ENCODE results near the gene ARL17B.
"Not testable (repeated sequence)": the region's sequence is repeated elsewhere in the genome, so short reads cannot be mapped to it uniquely, and the experiment has no call there.

Gene ARL17B

DNA sequence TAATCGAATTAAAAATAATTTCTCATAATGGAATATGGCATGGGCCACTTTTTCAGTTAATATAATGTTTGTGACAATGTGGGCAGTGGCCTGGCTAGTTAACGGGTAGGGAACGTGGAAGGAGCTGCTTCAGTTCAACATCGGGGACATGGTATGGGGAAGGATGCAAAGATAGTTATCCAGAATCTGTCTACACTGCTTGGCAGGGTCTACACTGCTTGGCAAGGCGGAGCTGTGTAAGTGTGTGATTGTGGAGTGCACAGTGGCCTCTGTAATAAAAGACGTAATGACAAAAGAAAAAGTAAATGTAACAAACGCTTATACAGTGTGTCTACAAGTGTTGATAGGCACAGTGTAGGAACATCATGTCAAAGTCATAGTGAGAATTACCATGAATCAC, 74.0 kb downstream of the ARL17B start:
- not testable (repeated sequence) for DNase-seq

- DNase-seq = peak; percentile 98
Measured at GRCh38 chr17:46286764-46287221, 74.8 kb downstream of the ARL17B start.

DNA sequence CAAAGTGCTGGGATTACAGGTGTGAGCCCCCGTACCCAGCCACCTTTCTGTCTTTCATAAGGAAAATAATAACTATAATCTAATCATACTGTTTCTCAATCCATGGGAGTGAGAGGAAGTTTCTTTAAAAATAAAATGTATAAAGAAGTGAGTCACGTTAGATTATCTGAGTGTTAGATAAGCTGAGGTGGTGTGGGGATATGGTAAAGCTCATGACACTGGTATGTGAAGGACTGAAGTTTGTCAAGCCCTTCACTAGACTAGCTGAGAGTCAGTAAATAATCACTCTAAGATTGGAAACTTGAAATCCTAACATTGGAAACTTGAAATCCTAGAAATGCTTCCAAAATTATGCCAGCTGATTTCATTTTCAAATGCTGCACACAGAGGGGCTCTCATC, 76.1 kb downstream of the ARL17B start:
- not testable (repeated sequence) for DNase-seq

DNA sequence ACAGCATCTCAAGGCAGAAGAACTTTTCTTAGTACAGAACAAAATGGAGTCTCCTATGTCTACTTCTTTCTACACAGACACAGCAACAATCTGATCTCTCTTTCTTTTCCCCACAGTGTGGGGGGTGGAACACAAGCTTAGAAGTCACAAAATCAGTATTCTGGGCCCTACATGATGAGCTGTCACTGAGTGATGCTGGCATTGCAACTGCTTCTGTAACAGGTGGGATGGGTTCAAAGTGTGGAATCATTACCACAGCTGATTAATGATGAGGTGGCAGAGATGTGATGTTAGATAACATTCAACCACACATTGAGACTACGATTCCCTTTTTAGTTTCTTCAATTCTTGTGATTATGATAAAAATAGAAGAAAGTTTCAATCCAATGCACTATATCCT, 77.1 kb downstream of the ARL17B start:
- DNase-seq = peak; percentile 53

GRCh38 chr17:46282635-46283034, 78.9 kb downstream of the ARL17B start:
- not testable (repeated sequence) for DNase-seq

DNA sequence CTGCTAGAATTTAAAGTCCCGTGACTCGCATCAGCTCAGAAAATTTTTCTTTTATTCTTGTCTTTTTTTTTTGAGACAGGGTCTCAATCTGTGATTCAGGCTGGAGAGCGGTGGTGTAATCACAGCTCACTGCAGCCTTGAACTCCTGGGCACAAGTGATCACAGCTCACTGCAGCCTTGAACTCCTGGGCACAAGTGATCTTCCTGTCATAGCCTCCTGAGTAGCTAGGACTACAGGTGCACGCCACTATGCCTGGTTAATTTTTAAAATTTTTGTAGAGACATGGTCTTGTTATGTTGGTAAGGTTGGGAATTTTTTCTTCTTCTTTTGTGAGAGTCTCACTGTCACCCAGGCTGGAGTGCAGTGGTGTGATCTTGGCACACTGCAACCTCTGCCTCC, 80.2 kb downstream of the ARL17B start:
- not testable (repeated sequence) for DNase-seq

- DNase-seq = not testable (repeated sequence)
Measured at GRCh38 chr17:46276728-46277479, 84.7 kb downstream of the ARL17B start.

DNA sequence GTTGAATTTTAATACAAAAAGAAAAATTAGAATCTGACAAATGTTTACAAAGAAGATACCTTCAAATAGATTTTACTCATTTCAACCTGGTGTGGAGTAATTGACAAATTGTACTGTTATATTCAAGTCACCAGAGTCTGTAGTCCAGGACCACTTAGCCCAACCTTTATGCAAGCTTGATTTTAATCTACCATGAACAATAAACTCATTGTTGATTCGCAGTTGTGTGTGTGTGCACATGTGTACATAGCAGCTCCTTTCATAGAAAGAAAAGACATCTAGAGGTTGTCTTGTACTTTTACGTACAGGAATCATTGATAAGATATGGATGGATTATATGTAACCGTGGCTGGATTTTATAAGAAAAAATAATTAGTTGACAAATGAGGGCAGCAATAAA, 87.3 kb downstream of the ARL17B start:
- no peak for DNase-seq

GRCh38 chr17:46273541-46274236, 87.9 kb downstream of the ARL17B start:
- no peak for DNase-seq

DNA sequence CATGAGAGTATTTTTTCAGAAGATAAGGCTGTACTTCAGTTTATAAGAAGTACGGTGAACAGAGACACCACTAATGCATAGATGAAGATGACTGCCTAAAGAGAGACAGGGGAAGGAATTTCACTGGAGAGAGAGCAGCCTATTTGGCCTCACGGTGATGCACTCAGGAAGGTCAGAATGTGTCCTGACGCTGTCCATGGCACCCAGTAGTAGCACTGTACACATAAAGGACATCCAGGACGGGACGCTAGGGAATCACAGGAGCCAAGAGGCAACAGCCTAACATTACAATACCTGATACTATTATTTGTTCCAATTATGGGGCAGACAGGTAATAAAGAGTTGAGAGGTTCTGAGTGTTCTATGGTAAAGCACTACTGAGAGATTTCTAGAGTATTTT, 91.5 kb downstream of the ARL17B start:
- no peak for DNase-seq

DNA sequence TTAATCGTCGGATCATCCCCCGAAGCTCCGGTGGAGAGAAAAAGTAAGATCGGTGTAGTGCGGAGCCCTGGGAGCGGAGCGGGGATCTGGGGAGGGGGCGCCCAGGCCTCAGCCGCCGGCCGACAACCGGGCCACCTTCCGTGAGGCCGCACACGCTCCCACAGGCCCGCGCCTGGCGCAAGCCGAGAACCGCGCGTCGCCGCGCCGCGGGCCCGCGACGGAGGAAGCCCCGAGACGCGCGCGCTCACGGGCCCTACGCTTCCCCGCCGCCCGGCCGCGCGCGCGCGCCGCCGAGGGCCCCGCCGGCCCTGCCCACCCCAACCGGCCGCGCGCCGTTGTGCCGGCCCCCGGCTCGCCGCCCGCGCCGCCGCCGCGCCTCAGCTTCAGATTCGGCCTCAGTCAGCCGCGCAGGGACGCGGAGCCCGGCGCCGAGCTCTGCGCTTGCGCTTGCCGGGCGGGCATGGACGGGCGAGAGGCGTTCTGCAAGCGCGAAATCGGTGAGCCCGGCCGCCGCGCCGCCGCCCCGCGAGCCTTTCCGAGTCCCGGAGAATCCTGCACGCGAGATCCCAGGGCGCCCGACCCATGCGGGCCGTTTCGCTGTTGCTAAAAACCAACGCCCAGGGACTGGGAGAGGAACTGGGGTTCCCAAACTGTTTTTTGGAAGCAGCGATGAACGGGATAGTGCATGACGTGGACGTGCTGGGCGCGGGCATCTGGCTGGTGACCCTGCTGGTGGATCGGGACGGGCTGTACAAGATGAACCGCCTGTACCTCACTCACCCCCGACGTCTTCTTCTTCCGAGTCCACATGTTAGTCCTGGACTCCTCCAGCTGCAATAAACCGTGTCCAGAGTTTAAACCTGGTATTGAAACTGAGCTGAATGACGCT, 94.7 kb downstream of the ARL17B start:
- DNase-seq = peak; percentile 86

GRCh38 chr17:46266063-46266655, 95.4 kb downstream of the ARL17B start:
- peak; percentile 42 for DNase-seq

GRCh38 chr17:46264456-46265198, 96.9 kb downstream of the ARL17B start:
- peak; percentile 82 for DNase-seq

GRCh38 chr17:46262271-46262670, 99.3 kb downstream of the ARL17B start:
- DNase-seq = no peak

DNA sequence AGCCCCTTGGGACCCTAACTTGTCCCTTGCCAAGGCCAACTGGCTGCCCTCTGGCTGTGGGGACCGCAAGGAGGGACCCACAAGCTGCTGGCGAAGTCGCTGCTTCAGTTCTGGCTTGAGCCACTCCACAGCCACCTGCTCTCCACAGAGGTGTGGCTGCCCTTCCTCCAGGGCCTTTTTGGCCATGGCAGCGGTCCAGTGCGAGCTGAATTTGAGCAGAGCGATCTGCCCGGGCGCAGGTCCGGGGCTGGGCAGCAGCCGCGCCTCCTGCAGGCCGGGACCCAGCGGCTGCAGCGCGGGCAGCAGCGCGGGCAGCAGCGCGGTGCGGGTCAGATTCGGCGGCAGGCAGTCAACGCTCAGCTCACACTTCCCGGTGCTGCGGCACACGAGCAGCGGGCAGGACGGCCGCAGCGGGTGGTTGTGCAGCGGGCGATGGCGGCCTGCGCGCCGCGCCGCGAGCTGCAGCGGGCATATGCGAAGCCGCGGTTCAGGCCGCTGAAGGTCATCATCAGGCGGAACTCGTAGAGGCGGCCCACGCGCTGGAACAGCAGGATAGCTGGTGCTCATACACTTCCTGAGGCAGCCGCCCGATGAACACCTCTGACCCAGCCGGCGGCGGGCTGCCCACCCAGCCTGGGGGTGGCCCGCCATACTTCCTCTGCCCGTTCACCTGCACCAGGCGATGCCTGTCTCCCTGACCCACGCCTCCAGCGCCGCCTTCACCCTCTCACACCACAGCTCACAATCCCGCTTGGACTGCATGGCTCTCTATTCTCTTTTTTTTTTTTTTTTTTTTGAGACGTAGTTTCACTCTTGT, 101.5 kb downstream of the ARL17B start:
- not testable (repeated sequence) for DNase-seq

DNA sequence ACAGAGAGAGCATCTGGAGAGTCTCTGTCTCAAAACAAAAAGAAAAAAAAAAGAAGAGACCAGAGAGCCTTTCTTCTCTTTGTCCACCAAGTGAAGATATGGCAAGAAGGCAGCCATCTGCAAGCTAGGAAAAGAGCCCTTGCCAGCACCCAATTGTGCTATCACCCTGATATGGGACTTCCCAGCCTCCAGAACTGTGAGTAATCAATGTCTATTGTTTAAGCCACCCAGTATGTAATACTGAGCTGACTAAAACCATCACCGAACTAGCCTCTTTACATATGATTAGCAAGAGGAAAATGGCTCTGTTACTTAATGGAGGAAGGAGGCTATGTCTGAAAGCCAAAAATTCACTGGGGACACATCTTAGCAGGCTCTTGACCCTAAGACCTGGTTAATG, 105.2 kb downstream of the ARL17B start:
- not testable (repeated sequence) for DNase-seq

DNA sequence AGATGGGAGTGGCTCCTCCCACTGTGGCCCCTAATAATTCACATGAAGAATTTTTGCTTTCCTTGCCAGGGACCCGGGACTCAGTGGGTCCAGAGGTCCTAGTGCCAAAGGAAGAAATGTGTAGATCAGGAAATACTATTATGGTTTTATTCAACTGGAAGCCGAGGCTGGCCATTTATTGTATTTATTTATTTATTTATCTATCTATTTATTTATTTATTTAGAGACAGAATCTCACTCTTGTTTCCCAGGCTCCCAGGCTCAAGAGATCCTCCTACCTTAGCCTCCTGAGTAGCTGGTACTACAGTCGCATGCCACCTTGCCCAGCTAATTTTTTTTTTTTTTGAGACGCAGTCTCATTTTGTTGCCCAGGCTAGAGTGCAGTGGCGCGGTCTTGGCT, 107.4 kb downstream of the ARL17B start:
- DNase-seq = not testable (repeated sequence)

GRCh38 chr17:46253722-46254121, 107.8 kb downstream of the ARL17B start:
- DNase-seq = not testable (repeated sequence)

DNA sequence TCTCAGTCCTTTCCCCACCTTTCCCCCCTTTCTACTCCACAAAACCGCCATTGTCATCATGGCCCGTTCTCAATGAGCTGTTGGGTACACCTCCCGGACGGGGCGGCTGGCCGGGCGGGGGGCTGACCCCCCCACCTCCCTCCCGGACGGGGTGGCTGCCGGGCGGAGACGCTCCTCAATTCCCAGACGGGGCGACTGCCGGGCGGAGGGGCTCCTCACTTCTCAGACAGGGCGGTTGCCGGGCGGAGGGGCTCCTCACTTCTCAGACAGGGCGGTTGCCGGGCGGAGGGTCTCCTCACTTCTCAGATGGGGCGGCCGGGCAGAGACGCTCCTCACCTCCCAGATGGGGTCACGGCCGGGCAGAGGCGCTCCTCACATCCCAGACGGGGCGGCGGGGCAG, 108.8 kb downstream of the ARL17B start:
- DNase-seq = not testable (repeated sequence)

- not testable (repeated sequence) for DNase-seq
Measured at GRCh38 chr17:46249153-46249552, 112.4 kb downstream of the ARL17B start.
